ENCODE measurements around the gene KRTAP2-2. TPM values are rescaled to one million over a fixed set of nuclear protein-coding genes. Genes with fewer than 3 reads are reported as not detected.

Gene KRTAP2-2
- total and polyA plus RNA-seq, 2 of the 4 experiments (the other 2 are of a cell fraction): 0.17 TPM; not detected in 1

DNA sequence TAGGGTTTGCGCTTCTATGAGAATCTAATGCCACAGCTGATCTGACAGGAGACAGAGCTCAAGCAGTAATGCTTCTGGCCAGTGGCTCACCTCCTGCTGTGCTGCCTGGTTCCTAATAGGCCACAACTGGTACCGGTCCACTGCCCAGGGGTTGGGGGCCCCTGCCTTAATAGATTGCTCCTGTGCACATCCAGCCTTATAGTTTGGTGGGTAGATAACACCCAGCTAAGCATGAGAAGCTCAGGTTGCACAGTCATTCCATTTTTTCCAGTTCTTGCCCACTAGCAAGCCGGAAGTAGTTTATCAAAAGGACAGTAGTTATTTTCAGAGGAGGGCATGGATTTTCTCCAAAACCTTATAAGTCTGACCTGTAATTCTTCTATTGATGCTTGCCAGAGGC is 35.6 kb downstream of the KRTAP2-2 start:
- intact Hi-C loops (cut with micrococcal nuclease) (no loop called here), in situ Hi-C loops (cut with MboI; ENCODE audit: low sequenced_read_pairs) (no loop called here), dilution Hi-C loops (cut with HindIII; ENCODE audit: low sequenced_read_pairs, unreplicated experiment) (no loop called here)
- H3K4me3 ChIP-seq (ENCODE audit: insufficient read depth, low read depth, low read length): no peak overlapping the region
- H3K9me1 ChIP-seq (ENCODE audit: insufficient read depth, low read length): no peaks in the 10 kb centered on the region
- no peak overlapping the region for H2BK20ac ChIP-seq (ENCODE audit: low read depth, low read length)
- H2BK5ac ChIP-seq (ENCODE audit: low read depth, low read length, poor library complexity, severe bottlenecking): no peak overlapping the region
- POLR2A ChIA-PET (ENCODE audit: unreplicated experiment): no interaction called here
- H4K5ac ChIP-seq (ENCODE audit: low read depth, low read length): no peak overlapping the region
- H4K20me1 ChIP-seq (ENCODE audit: insufficient read depth, low read length): no peaks in the 10 kb centered on the region
- H3K27me3 ChIP-seq (ENCODE audit: control insufficient read depth, insufficient read depth, low read length): no peaks in the 10 kb centered on the region; the same call in 1 of the 2 replicates
- H3K23ac ChIP-seq (ENCODE audit: low read depth, low read length): no peak overlapping the region
- no peaks in the 10 kb centered on the region; the same call in 1 of the 2 replicates for H3K9me3 ChIP-seq (ENCODE audit: control insufficient read depth, insufficient read depth, low read length)
- no peak for DNase-seq
- no peaks in the 10 kb centered on the region for H3K4me1 ChIP-seq (ENCODE audit: control insufficient read depth, insufficient read depth, low read length)
- no peak overlapping the region for H2BK15ac ChIP-seq (ENCODE audit: low read depth, low read length)
- no peak for ATAC-seq (ENCODE audit: low read depth)
- no peak overlapping the region for H2BK120ac ChIP-seq (ENCODE audit: low read depth, low read length)
- H4K91ac ChIP-seq (ENCODE audit: insufficient read depth, low read depth, low read length): no peak overlapping the region
- TF ChIP-seq MAZ (IDR thresholded peaks at IDR 0.05; ENCODE audit: borderline replicate concordance, low read depth, low read length) (no peak), CHD1 (IDR thresholded peaks at IDR 0.05; ENCODE audit: low read depth, low read length) (no peak), CEBPB (IDR thresholded peaks at IDR 0.05; ENCODE audit: low read depth, low read length) (no peak)
- no peaks in the 10 kb centered on the region for H3K36me3 ChIP-seq (ENCODE audit: control insufficient read depth, insufficient read depth, low read length)
- CTCF ChIA-PET: no interaction called here
- H3K9ac ChIP-seq (ENCODE audit: low read depth, low read length): no peak overlapping the region
- no CpG with 5 or more reads among the region's 3 CpGs for WGBS, 2 experiments (ENCODE audit: extremely low coverage in 2 of 2, insufficient read length in 1 of 2)
- H2AK5ac ChIP-seq (ENCODE audit: low read depth, low read length): no peak overlapping the region
- H2AFZ ChIP-seq (replicated peaks; ENCODE audit: low read length, poor library complexity): no peak overlapping the region
- no TSS peak for BruUV-seq (replicated peaks)
- no peak overlapping the region for H3K4ac ChIP-seq (ENCODE audit: low read depth, low read length)
- no peak overlapping the region for H3K27ac ChIP-seq (ENCODE audit: insufficient read depth, low read length)
- H3K18ac ChIP-seq (ENCODE audit: low read depth, low read length): no peak overlapping the region
- H3K56ac ChIP-seq (ENCODE audit: extremely low read depth, insufficient read depth, low read length): no peak overlapping the region
- H3K14ac ChIP-seq (replicated peaks; ENCODE audit: low read depth, low read length): no peak overlapping the region
- H4K8ac ChIP-seq (ENCODE audit: low read depth in 2 of 2, low read length in 2 of 2): no peak overlapping the region
- no peak overlapping the region for H2AK9ac ChIP-seq (replicated peaks; ENCODE audit: low read depth, low read length, poor library complexity)
- H3K4me2 ChIP-seq (ENCODE audit: low read depth, low read length): no peak overlapping the region
- H3K79me1 ChIP-seq (ENCODE audit: low read depth in 1 of 2, low read length in 2 of 2): no peaks in the 10 kb centered on the region

Data from IMR-90 (cell line).